ENCODE measurements around the gene CAMK4.

DNA sequence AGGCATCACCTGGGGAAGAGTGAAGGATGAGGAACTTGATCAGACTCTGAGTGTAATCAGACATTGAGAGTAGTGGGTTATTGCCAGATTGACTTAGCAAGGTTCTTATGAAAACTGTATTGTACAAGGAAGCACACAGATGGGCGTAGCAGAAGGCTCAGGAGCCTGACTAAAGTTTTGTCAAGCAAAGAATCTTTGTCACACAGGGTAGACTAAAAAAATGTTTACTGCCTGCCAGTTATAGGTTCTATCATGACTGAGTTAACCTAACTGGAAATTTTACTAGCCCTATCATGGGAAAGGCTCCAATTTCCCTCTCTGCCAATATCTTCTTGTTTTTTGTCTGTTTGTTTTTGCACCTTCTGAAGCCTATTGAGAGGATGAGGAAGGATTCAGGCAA is 19.1 kb downstream of the CAMK4 start:
- TF ChIP-seq CTCF (IDR thresholded peaks at IDR 0.05), result no peak
- TF ChIP-seq POLR2A (IDR thresholded peaks at IDR 0.05), result no peak
